Endodermal cell (in vitro differentiated cells): ENCODE data around the gene SAMHD1. TPM values are rescaled to one million over a fixed set of nuclear protein-coding genes. Genes with fewer than 3 reads are reported as not detected.
A peak's percentile ranks its signal among the peaks of the same experiment; 100 is the strongest.

Experiments used
- DNase-seq: peaks from one replicate; pipeline ENCODE4 v3.0.0-alpha.2; 2017
- H3K27ac ChIP-seq: 2 replicates; pipeline ENCODE4 v1.5.1; 2013; ENCODE audit warnings: mild to moderate bottlenecking, low read depth, low read length, moderate library complexity
- H3K27me3 ChIP-seq: 2 replicates; pipeline ENCODE4 v1.6.1; 2013; ENCODE audit warnings: mild to moderate bottlenecking, low read length, moderate library complexity; ENCODE audit not compliant: insufficient read depth, control insufficient read depth, poor library complexity, severe bottlenecking
- H3K36me3 ChIP-seq: 2 replicates; pipeline ENCODE4 v1.7.0; 2013; ENCODE audit warnings: mild to moderate bottlenecking, low read length, moderate library complexity; ENCODE audit not compliant: control insufficient read depth, insufficient read depth
- H3K4me1 ChIP-seq: one replicate; pipeline ENCODE4 v1.7.0; 2013; ENCODE audit warnings: low read length; ENCODE audit not compliant: control insufficient read depth, insufficient read depth
- H3K4me3 ChIP-seq: 2 replicates; pipeline ENCODE4 v1.5.1; 2013; ENCODE audit warnings: mild to moderate bottlenecking, low read length, moderate library complexity
- H3K9ac ChIP-seq: 2 replicates; pipeline ENCODE4 v1.6.1; 2013; ENCODE audit warnings: mild to moderate bottlenecking, low read length, moderate library complexity; ENCODE audit not compliant: poor library complexity, severe bottlenecking; ENCODE audit errors: extremely low read depth
- H3K9me3 ChIP-seq: 2 replicates; pipeline ENCODE4 v1.6.1; 2013; ENCODE audit warnings: mild to moderate bottlenecking, low read length, moderate library complexity; ENCODE audit not compliant: control insufficient read depth
- H3K27ac Mint-ChIP-seq: 2 replicates; pipeline ENCODE4 v1.8.0; 2020; ENCODE audit warnings: mixed read lengths
- H3K27me3 Mint-ChIP-seq: 2 replicates; pipeline ENCODE4 v1.8.0; 2021; ENCODE audit warnings: mild to moderate bottlenecking, mixed read lengths; ENCODE audit not compliant: insufficient read depth
- H3K36me3 Mint-ChIP-seq: 2 replicates; pipeline ENCODE4 v1.8.0; 2020; ENCODE audit warnings: low read depth, mixed read lengths
- H3K4me1 Mint-ChIP-seq: 2 replicates; pipeline ENCODE4 v1.8.0; 2020; ENCODE audit warnings: mixed read lengths
- H3K4me3 Mint-ChIP-seq: 2 replicates; pipeline ENCODE4 v1.8.0; 2020; ENCODE audit warnings: mild to moderate bottlenecking, moderate library complexity, mixed read lengths
- H3K9me3 Mint-ChIP-seq: 2 replicates; pipeline ENCODE4 v1.8.0; 2020; ENCODE audit warnings: mild to moderate bottlenecking, mixed read lengths
- CTCF ChIP-seq: fragments of 200-600 bp; sonication (generic); conservative IDR thresholded peaks from 2 replicates; pipeline ENCODE4 v1.5.0; 2021; ENCODE audit warnings: antibody characterized with exemption, mild to moderate bottlenecking
- WGBS, 2 experiments: methylation state at CpG; one replicate each; pipeline versions ENCODE4 v1.1.5 to v1.1.7; 2013; ENCODE audit warnings: missing lambda C conversion rate in 2 of 2, mixed read lengths in 1 of 2; ENCODE audit not compliant: insufficient coverage in 1 of 2, insufficient read length in 1 of 2; 5-methylcytosine and 5-hydroxymethylcytosine counted together
- total RNA-seq, 2 donors: library from RNA; stranded (reverse); fragmentation: NEBNext Ultra II Directional in 1 of 2; extraction: Animal tissue kit (Norgen Biotek cat#: 25700) in 1 of 2; gene quantifications; 2 replicates in 1 of 2; 3 replicates in 1 of 2; pipeline ENCODE4 v1.2.1, GENCODE V29; 2021

SAMHD1 gene
- total RNA-seq, 2 donors from 2014 or later: 3.7 to 4.9 TPM

GRCh38 chr20:36849333-36850065 is 102.0 kb downstream of the SAMHD1 start:
- Histone ChIP-seq H3K27me3 (no peaks in the 10 kb centered on the region), H3K9me3 (peaks cover 14% of the 10 kb centered on the region), H3K9ac (no peak overlapping the region), H3K36me3 (peaks cover 17% of the 10 kb centered on the region), H3K27ac (no peak overlapping the region), H3K4me3 (no peak overlapping the region), H3K4me1 (peaks cover 8% of the 10 kb centered on the region)
- Mint-ChIP-seq H3K27me3 (no peaks in the 10 kb centered on the region), H3K36me3 (peaks cover 29% of the 10 kb centered on the region), H3K4me3 (no peak overlapping the region), H3K9me3 (peaks cover 14% of the 10 kb centered on the region), H3K27ac (peak overlapping the region; percentile 7), H3K4me1 (peaks cover 30% of the 10 kb centered on the region)
- DNase-seq: no peak
- WGBS, 2 experiments: 95 to 97% methylated on average over 5 to 9 of the region's 9 CpGs
- no peak for TF ChIP-seq CTCF

GRCh38 chr20:36848677-36849076 is 102.8 kb downstream of the SAMHD1 start:
- H3K27ac Mint-ChIP-seq: no peak overlapping the region
- peaks cover 8% of the 10 kb centered on the region for H3K4me1 ChIP-seq
- peaks cover 25% of the 10 kb centered on the region for H3K4me1 Mint-ChIP-seq
- H3K36me3 ChIP-seq: peaks cover 17% of the 10 kb centered on the region
- no peak overlapping the region for H3K27ac ChIP-seq
- H3K27me3 ChIP-seq: no peaks in the 10 kb centered on the region
- H3K4me3 Mint-ChIP-seq: no peak overlapping the region
- peaks cover 14% of the 10 kb centered on the region for H3K9me3 Mint-ChIP-seq
- no peak for TF ChIP-seq CTCF
- H3K36me3 Mint-ChIP-seq: peaks cover 29% of the 10 kb centered on the region
- H3K9ac ChIP-seq: no peak overlapping the region
- H3K9me3 ChIP-seq: peaks cover 14% of the 10 kb centered on the region
- H3K4me3 ChIP-seq: no peak overlapping the region
- no peaks in the 10 kb centered on the region for H3K27me3 Mint-ChIP-seq
- DNase-seq: no peak

- H3K4me1 Mint-ChIP-seq: peaks cover 25% of the 10 kb centered on the region
- Histone ChIP-seq H3K9ac (no peak overlapping the region), H3K4me3 (no peak overlapping the region), H3K4me1 (peaks cover 8% of the 10 kb centered on the region), H3K9me3 (peaks cover 14% of the 10 kb centered on the region), H3K36me3 (peaks cover 12% of the 10 kb centered on the region), H3K27ac (no peak overlapping the region), H3K27me3 (no peaks in the 10 kb centered on the region)
- 93% methylated on average over 6 of the region's 6 CpGs for WGBS, 2 experiments
- H3K9me3 Mint-ChIP-seq: peaks cover 14% of the 10 kb centered on the region
- H3K27me3 Mint-ChIP-seq: no peaks in the 10 kb centered on the region
- H3K4me3 Mint-ChIP-seq: no peak overlapping the region
- peak overlapping the region; percentile 44 for H3K27ac Mint-ChIP-seq
- TF ChIP-seq CTCF: no peak
- peaks cover 24% of the 10 kb centered on the region for H3K36me3 Mint-ChIP-seq
- peak; percentile 44 for DNase-seq
These were observed 103.3 kb downstream of the SAMHD1 start for GRCh38 chr20:36848078-36848660.
